A549 (cell line): ENCODE data around the gene ITIH4. TPM values are rescaled to one million over a fixed set of nuclear protein-coding genes. Genes with fewer than 3 reads are reported as not detected.

Experiments
- ATAC-seq, 2 experiments: fragments of 200-7000 bp in 1 of 2; fragments of >200 bp in 1 of 2; cut with Nextera tagmentation in 1 of 2; cut with Tn5 transposase in 1 of 2; 3 replicates each; pipeline versions ENCODE4 v1.8.0 to v1.9.1; 2018 to 2020; ENCODE audit warnings: mild to moderate bottlenecking in 1 of 2, moderate library complexity in 1 of 2
- CTCF ChIA-PET: fragments of 300-600 bp; sonication (Branson Sonifier 250); formaldehyde crosslinking; extraction: SDS; loops from one replicate; lab custom pipeline; 2021; ENCODE audit warnings: antibody characterized with exemption, inconsistent platforms; lab: Yijun Ruan, JAX
- POLR2A ChIA-PET: fragments of 350-600 bp; formaldehyde crosslinking; extraction: SDS; loops from one replicate; lab custom pipeline; 2021; ENCODE audit warnings: antibody characterized with exemption, inconsistent platforms; lab: Yijun Ruan, JAX
- DNase-seq, 2 experiments: peaks; one replicate each; pipeline versions ENCODE4 v3.0.0 to v3.0.0-alpha.2; 2011 to 2016; ENCODE audit warnings: low read depth in 1 of 2, low spot score in 1 of 2
- FAIRE-seq: peaks from 2 replicates; lab custom pipeline; 2011; peaks lifted over from hg19 to GRCh38; lab: Jason Lieb, UNC
- H3K27ac ChIP-seq, 2 experiments: fragments of >200 bp; sonication (Bioruptor Twin); formaldehyde crosslinking; 3 replicates each; pipeline ENCODE4 v1.5.1; 2016 to 2017
- H3K4me1 ChIP-seq: fragments of >200 bp; sonication (Bioruptor Twin); formaldehyde crosslinking; 3 replicates; pipeline ENCODE4 v1.6.1; 2016
- H3K4me2 ChIP-seq: fragments of >200 bp; sonication (Bioruptor Twin); formaldehyde crosslinking; 3 replicates; pipeline ENCODE4 v1.6.1; 2016
- H3K4me3 ChIP-seq: fragments of >200 bp; sonication (Bioruptor Twin); formaldehyde crosslinking; 3 replicates; pipeline ENCODE4 v1.5.1; 2016
- H3K9me3 ChIP-seq: fragments of >200 bp; sonication (Bioruptor Twin); formaldehyde crosslinking; 3 replicates; pipeline ENCODE4 v1.6.1; 2016
- ATOH8 ChIP-seq: fragments of 250-450 bp; sonication (Bioruptor Pico); IDR thresholded peaks from 2 replicates; pipeline ENCODE4 v1.5.0; 2020; ENCODE audit warnings: low read depth, mild to moderate bottlenecking, moderate library complexity
- BHLHE40 ChIP-seq: IDR thresholded peaks from 2 replicates; pipeline ENCODE4 v1.6.1; 2012; ENCODE audit warnings: low read depth, low read length, inconsistent platforms
- CBX2 ChIP-seq: fragments of 200-600 bp; sonication (generic); IDR thresholded peaks from 2 replicates; pipeline ENCODE4 v1.6.1; 2016; ENCODE audit warnings: low read depth, mild to moderate bottlenecking, borderline replicate concordance
- CEBPB ChIP-seq, 2 experiments: fragments of >200 bp in 1 of 2; sonication (Bioruptor Twin) in 1 of 2; formaldehyde crosslinking in 1 of 2; IDR thresholded peaks; 2 replicates each; pipeline ENCODE4 v1.6.1; 2012 to 2016
- ELK1 ChIP-seq: fragments of 150-350 bp; IDR thresholded peaks from 2 replicates; pipeline ENCODE4 v1.6.1; 2014; ENCODE audit warnings: low read depth, mild to moderate bottlenecking, low read length
- EP300 ChIP-seq, 2 experiments: fragments of >200 bp; sonication (Bioruptor Twin); formaldehyde crosslinking; IDR thresholded peaks; 2 replicates in 1 of 2; 3 replicates in 1 of 2; pipeline ENCODE4 v1.6.1; 2016 to 2017
- ESRRA ChIP-seq: fragments of 150-350 bp; IDR thresholded peaks from 2 replicates; pipeline ENCODE4 v1.6.1; 2014; ENCODE audit warnings: mild to moderate bottlenecking, low read length, borderline replicate concordance
- FOSL2 ChIP-seq, 2 experiments: fragments of 450-650 bp in 1 of 2; fragments of >200 bp in 1 of 2; sonication (Bioruptor Twin) in 1 of 2; formaldehyde crosslinking; IDR thresholded peaks; 2 replicates each; pipeline versions ENCODE4 v1.5.0 to v1.6.1; 2016 to 2020; ENCODE audit warnings: mild to moderate bottlenecking in 1 of 2, moderate library complexity in 1 of 2
- HDAC2 ChIP-seq: fragments of 200-600 bp; sonication (generic); IDR thresholded peaks from 2 replicates; pipeline ENCODE4 v1.6.1; 2016
- HEYL ChIP-seq: fragments of 250-450 bp; sonication (Bioruptor Pico); IDR thresholded peaks from 2 replicates; pipeline ENCODE4 v1.8.0; 2021; ENCODE audit warnings: mild to moderate bottlenecking, moderate library complexity
- HMGXB4 ChIP-seq: fragments of 250-450 bp; sonication (Bioruptor Pico); IDR thresholded peaks from 2 replicates; pipeline ENCODE4 v1.5.0; 2021; ENCODE audit warnings: mild to moderate bottlenecking, moderate library complexity, borderline replicate concordance
- HOXB13 ChIP-seq: fragments of 250-450 bp; sonication (Bioruptor Pico); IDR thresholded peaks from 2 replicates; pipeline ENCODE4 v1.5.0; 2020; ENCODE audit warnings: low read depth, mild to moderate bottlenecking, moderate library complexity
- HOXB5 ChIP-seq: fragments of 250-450 bp; sonication (Bioruptor Pico); IDR thresholded peaks from 2 replicates; pipeline ENCODE4 v1.5.0; 2020; ENCODE audit warnings: mild to moderate bottlenecking, moderate library complexity
- JUN ChIP-seq, 2 experiments: fragments of >200 bp; sonication (Bioruptor Twin); formaldehyde crosslinking; IDR thresholded peaks; 2 replicates in 1 of 2; 3 replicates in 1 of 2; pipeline ENCODE4 v1.6.1; 2016 to 2017
- KDM1A ChIP-seq: fragments of 200-600 bp; sonication (generic); IDR thresholded peaks from 2 replicates; pipeline ENCODE4 v1.6.1; 2016; ENCODE audit warnings: low read depth, mild to moderate bottlenecking
- KDM5A ChIP-seq: fragments of 200-600 bp; sonication (generic); IDR thresholded peaks from 2 replicates; pipeline ENCODE4 v1.6.1; 2016; ENCODE audit warnings: antibody characterized with exemption, mild to moderate bottlenecking
- MAX ChIP-seq: IDR thresholded peaks from 2 replicates; pipeline ENCODE4 v1.6.1; 2012
- MAZ ChIP-seq: fragments of 150-350 bp; IDR thresholded peaks from 2 replicates; pipeline ENCODE4 v1.6.1; 2014; ENCODE audit warnings: antibody characterized with exemption, low read depth, low read length, borderline replicate concordance
- PHF8 ChIP-seq: fragments of 200-600 bp; sonication (generic); IDR thresholded peaks from 2 replicates; pipeline ENCODE4 v1.6.1; 2016; ENCODE audit warnings: low read depth, mild to moderate bottlenecking, antibody characterized with exemption, moderate library complexity, borderline replicate concordance
- POLR2A ChIP-seq: IDR thresholded peaks from 2 replicates; pipeline ENCODE4 v1.6.1; 2012; ENCODE audit warnings: mild to moderate bottlenecking, low read length
- RAD21 ChIP-seq, 2 experiments: fragments of >200 bp in 1 of 2; sonication (Bioruptor Twin) in 1 of 2; formaldehyde crosslinking in 1 of 2; IDR thresholded peaks in 1 of 2; conservative IDR thresholded peaks in 1 of 2; 2 replicates in 1 of 2; 3 replicates in 1 of 2; pipeline ENCODE4 v1.6.1; 2012 to 2018; ENCODE audit warnings: inconsistent platforms in 1 of 2
- RNF2 ChIP-seq: fragments of 200-600 bp; sonication (generic); IDR thresholded peaks from 2 replicates; pipeline ENCODE4 v1.6.1; 2016; ENCODE audit warnings: low read depth, mild to moderate bottlenecking, antibody characterized with exemption, moderate library complexity, borderline replicate concordance
- SREBF2 ChIP-seq: fragments of 450-650 bp; IDR thresholded peaks from 2 replicates; pipeline ENCODE4 v1.6.1; 2014; ENCODE audit warnings: mild to moderate bottlenecking, moderate library complexity
- ZFP36 ChIP-seq: fragments of 450-650 bp; IDR thresholded peaks from 2 replicates; pipeline ENCODE4 v1.6.1; 2014; ENCODE audit warnings: borderline replicate concordance; ENCODE audit not compliant: partially characterized antibody
- WGBS: methylation state at CpG from one replicate; pipeline ENCODE4 v1.1.6; 2017; ENCODE audit errors: missing lambda C conversion rate; 5-methylcytosine and 5-hydroxymethylcytosine counted together
- polyA plus RNA-seq, 4 experiments: library from polyadenylated mRNA; depleted of rRNA in 3 of 4; stranded (reverse); fragments of >200 nt; fragmentation: RNase III in 1 of 4; extraction: RNeasy Plus Mini Kit Qiagen cat#74134 plus additional on column Dnase treatment in 1 of 4; gene quantifications; 2 replicates in 3 of 4; 3 replicates in 1 of 4; pipeline ENCODE4 v1.2.3, GENCODE V29; 2011 to 2017

ITIH4 gene
- polyA plus RNA-seq, 2 of the 4 experiments (the other 2 are of a cell fraction): 0.88 to 0.89 TPM

GRCh38 chr3:52829482-52829881, 990 bp downstream of the ITIH4 start:
- H3K4me1 ChIP-seq: peaks cover 25% of the 10 kb centered on the region
- no peaks in the 10 kb centered on the region for H3K9me3 ChIP-seq
- 89% methylated on average over 2 of the region's 3 CpGs for WGBS
- H3K4me2 ChIP-seq: no peak overlapping the region
- CTCF ChIA-PET: interaction anchor here (0.7 to 0.9 kb wide), 2 partner anchors 9 to 20 kb away, joined by 3 read pairs; no protein-coding TSS in a partner anchor
- DNase-seq: no peak
- POLR2A ChIA-PET: no interaction called here
- TF ChIP-seq CEBPB (IDR thresholded peaks at IDR 0.05): no peak
- no peak for TF ChIP-seq CBX2
- no peak for TF ChIP-seq SREBF2
- no peak for TF ChIP-seq RAD21 (conservative IDR thresholded peaks at IDR 0.05 in 1 of 2, IDR thresholded peaks at IDR 0.05 in 1 of 2)
- no peak for TF ChIP-seq HMGXB4
- TF ChIP-seq BHLHE40: no peak
- H3K4me3 ChIP-seq: no peak overlapping the region
- no peak for FAIRE-seq
- no peak overlapping the region for H3K27ac ChIP-seq
- no peak for ATAC-seq

GRCh38 chr3:52827866-52828376, 2.6 kb downstream of the ITIH4 start:
- Histone ChIP-seq H3K27ac (peak overlapping the region in 1 of 2 experiments; percentile 38; a peak in 2 of 6 replicates), H3K4me3 (no peak overlapping the region), H3K4me2 (peak overlapping the region; percentile 46), H3K9me3 (no peaks in the 10 kb centered on the region), H3K4me1 (peaks cover 25% of the 10 kb centered on the region)
- ChIA-PET POLR2A (no interaction called here), CTCF (no interaction called here)
- ATAC-seq (peak; percentile 49 to 78; a peak in 4 of 6 replicates), FAIRE-seq (no peak), DNase-seq (peak; percentile 17 to 37)
- WGBS: 48% methylated on average over 9 of the region's 10 CpGs
- TF ChIP-seq PHF8: no peak
- TF ChIP-seq JUN (IDR thresholded peaks at IDR 0.05): no peak
- no peak for TF ChIP-seq ESRRA
- TF ChIP-seq HOXB5 (CRISPR knock-in tag): no peak
- no peak for TF ChIP-seq ELK1
- TF ChIP-seq ATOH8 (CRISPR knock-in tag): no peak
- TF ChIP-seq CEBPB (IDR thresholded peaks at IDR 0.05): no peak
- TF ChIP-seq EP300 (IDR thresholded peaks at IDR 0.05): no peak
- TF ChIP-seq CBX2: no peak
- no peak for TF ChIP-seq HDAC2
- TF ChIP-seq MAX: no peak
- no peak for TF ChIP-seq HOXB13
- no peak for TF ChIP-seq KDM1A
- no peak for TF ChIP-seq RNF2
- TF ChIP-seq ZFP36: no peak
- no peak for TF ChIP-seq HEYL (CRISPR knock-in tag)
- TF ChIP-seq FOSL2 (IDR thresholded peaks at IDR 0.05): no peak
- no peak for TF ChIP-seq FOSL2 (CRISPR knock-in tag; IDR thresholded peaks at IDR 0.05)
- TF ChIP-seq MAZ: no peak
- no peak for TF ChIP-seq POLR2A
- no peak for TF ChIP-seq KDM5A
